ENCODE data around the gene EFHC1.

- TF ChIP-seq CTCF (IDR thresholded peaks at IDR 0.05; ENCODE audit: poor library complexity, severe bottlenecking) (no peak), POLR2AphosphoS5 (IDR thresholded peaks at IDR 0.05) (no peak), EZH2 (IDR thresholded peaks at IDR 0.05; ENCODE audit: borderline replicate concordance, insufficient read depth, low read length, poor library complexity, severe bottlenecking) (no peak)
Measured at GRCh38 chr6:52482903-52483670, 62.9 kb downstream of the EFHC1 start.

Data from neural cell (in vitro differentiated cells).